Endothelial cell of umbilical vein (primary cell): ENCODE results near the gene TLN1. TPM values are rescaled to one million over a fixed set of nuclear protein-coding genes. Genes with fewer than 3 reads are reported as not detected.

Experiments
- BruUV-seq: library from RNA; stranded (reverse); fragments of 400-500 nt; replicated peaks from 2 replicates; lab custom pipeline; 2021; lab: Mats Ljungman, UMichigan
- CTCF ChIA-PET: fragments of 300-600, 350-600 bp; sonication (Branson Sonifier 250); formaldehyde crosslinking; loops from one replicate; lab custom pipeline; 2021; ENCODE audit warnings: antibody characterized with exemption, inconsistent platforms; lab: Charles Lee
- POLR2A ChIA-PET: fragments of 300-600, 350-600 bp; sonication (Branson Sonifier 250); formaldehyde crosslinking; loops from one replicate; lab custom pipeline; 2021; ENCODE audit warnings: antibody characterized with exemption, inconsistent platforms; lab: Charles Lee
- DNase-seq: peaks from one replicate; pipeline ENCODE4 v3.0.0-alpha.2; 2011; ENCODE audit warnings: low read depth, low spot score
- FAIRE-seq: peaks from 2 replicates; lab custom pipeline; 2011; peaks lifted over from hg19 to GRCh38; lab: Jason Lieb, UNC
- H2AFZ ChIP-seq: 2 replicates; pipeline ENCODE4 v1.6.0; 2012; ENCODE audit warnings: low read depth, low read length, control low read depth, inconsistent platforms
- H3K27ac ChIP-seq: 2 replicates; pipeline ENCODE4 v1.5.1; 2011; ENCODE audit warnings: low read depth, mild to moderate bottlenecking, control low read depth, low read length, moderate library complexity; ENCODE audit not compliant: insufficient read depth
- H3K27me3 ChIP-seq, 2 experiments: 2 replicates each; pipeline versions ENCODE4 v1.6.0 to v1.6.1; 2011; ENCODE audit warnings: low read length in 2 of 2, mixed read lengths in 1 of 2; ENCODE audit not compliant: control insufficient read depth in 2 of 2, insufficient read depth in 2 of 2
- H3K36me3 ChIP-seq, 2 experiments: 2 replicates in 1 of 2; 3 replicates in 1 of 2; pipeline ENCODE4 v1.5.1; 2011; ENCODE audit warnings: low read length in 2 of 2, mild to moderate bottlenecking in 1 of 2, moderate library complexity in 1 of 2; ENCODE audit not compliant: control insufficient read depth in 2 of 2, insufficient read depth in 2 of 2; ENCODE audit errors: extremely low read depth in 1 of 2
- H3K4me1 ChIP-seq: 3 replicates; pipeline ENCODE4 v1.5.1; 2011; ENCODE audit warnings: mild to moderate bottlenecking, low read length; ENCODE audit not compliant: control insufficient read depth, insufficient read depth; ENCODE audit errors: extremely low read depth
- H3K4me2 ChIP-seq: 2 replicates; pipeline ENCODE4 v1.6.1; 2011; ENCODE audit warnings: low read length, control low read depth, mixed read lengths; ENCODE audit not compliant: insufficient read depth
- H3K4me3 ChIP-seq, 3 experiments: fragments of 200-600 bp in 1 of 3; sonication (generic), shearing (Covaris generic) in 1 of 3; replicated peaks in 1 of 3; 2 replicates each; pipeline ENCODE4 v1.5.1; 2011 to 2016; ENCODE audit warnings: control low read depth in 3 of 3, low read length in 3 of 3, mild to moderate bottlenecking in 2 of 3, inconsistent platforms in 1 of 3, low read depth in 1 of 3, moderate library complexity in 1 of 3; ENCODE audit not compliant: insufficient read depth in 1 of 3
- H3K79me2 ChIP-seq: 2 replicates; pipeline ENCODE4 v1.6.0; 2012; ENCODE audit warnings: low read length, inconsistent platforms; ENCODE audit not compliant: control insufficient read depth, insufficient read depth
- H3K9ac ChIP-seq: replicated peaks from 2 replicates; pipeline ENCODE3; 2011; ENCODE audit warnings: low read length, control low read depth; ENCODE audit not compliant: insufficient read depth; ENCODE audit errors: extremely low read depth
- H3K9me1 ChIP-seq: replicated peaks from 3 replicates; pipeline ENCODE4 v1.6.0; 2011; ENCODE audit warnings: mild to moderate bottlenecking, low read length; ENCODE audit not compliant: control insufficient read depth, insufficient read depth; ENCODE audit errors: extremely low read depth
- H3K9me3 ChIP-seq: replicated peaks from 2 replicates; pipeline ENCODE4 v1.5.1; 2012; ENCODE audit warnings: low read length, inconsistent platforms; ENCODE audit not compliant: control insufficient read depth, insufficient read depth
- H4K20me1 ChIP-seq: replicated peaks from 2 replicates; pipeline ENCODE3; 2011; ENCODE audit warnings: mild to moderate bottlenecking, low read length; ENCODE audit not compliant: control insufficient read depth, insufficient read depth; ENCODE audit errors: extremely low read depth
- EZH2 ChIP-seq: IDR thresholded peaks from 2 replicates; pipeline ENCODE4 v1.6.1; 2012; ENCODE audit warnings: borderline replicate concordance, low read depth, mild to moderate bottlenecking, moderate library complexity, low read length, inconsistent platforms; ENCODE audit not compliant: severe bottlenecking
- FOS ChIP-seq: IDR thresholded peaks from 2 replicates; pipeline ENCODE4 v1.6.1; 2011; ENCODE audit warnings: mild to moderate bottlenecking, low read length, moderate library complexity, borderline replicate concordance; ENCODE audit not compliant: insufficient read depth
- GATA2 ChIP-seq: IDR thresholded peaks from 2 replicates; pipeline ENCODE4 v1.7.0; 2011; ENCODE audit warnings: low read depth, mild to moderate bottlenecking, moderate library complexity, mixed read lengths, low read length; ENCODE audit not compliant: insufficient read length, insufficient read depth
- JUN ChIP-seq: IDR thresholded peaks from 2 replicates; pipeline ENCODE4 v1.6.1; 2011; ENCODE audit warnings: borderline replicate concordance, low read depth; ENCODE audit not compliant: insufficient read length, insufficient read depth
- MYC ChIP-seq: IDR thresholded peaks from one replicate; pipeline ENCODE4 v1.6.1; 2011; ENCODE audit warnings: mild to moderate bottlenecking, low read depth, low read length
- POLR2A ChIP-seq: IDR thresholded peaks from 2 replicates; pipeline ENCODE4 v1.6.1; 2012; ENCODE audit warnings: low read depth, mild to moderate bottlenecking, control low read depth, low read length
- POLR2AphosphoS5 ChIP-seq: IDR thresholded peaks from 2 replicates; pipeline ENCODE4 v1.6.1; 2012; ENCODE audit warnings: low read depth, mild to moderate bottlenecking, control low read depth, low read length, moderate library complexity; ENCODE audit not compliant: insufficient read depth
- dilution Hi-C: fragments of 300-500 bp; cut with MboI; formaldehyde crosslinking; loops from one replicate; pipeline ENCODE4 v1.15.0; 2019; ENCODE audit warnings: low sequenced_read_pairs; ENCODE audit not compliant: extremely low pct_ligation_motif_present
- intact Hi-C: fragments of 100-400 bp; cut with micrococcal nuclease; formaldehyde crosslinking; loops from one replicate; pipeline ENCODE4 v1.10.0; 2022
- polyA plus RNA-seq, 4 experiments: library from polyadenylated mRNA; depleted of rRNA in 3 of 4; stranded (reverse) in 3 of 4; unstranded in 1 of 4; fragments of >200 nt; gene quantifications; 2 replicates each; pipeline versions ENCODE4 v1.2.1 to v1.2.3, GENCODE V29; 2011 to 2012; ENCODE audit warnings: missing spikeins in 1 of 4
- total RNA-seq: library from RNA; stranded (reverse); gene quantifications from 2 replicates; pipeline ENCODE4 v1.2.3, GENCODE V29; 2021
- TF ChIP-seq, protein P1 (sequence below), 2 donors: IDR thresholded peaks; 1 replicate in 1 of 2; 2 replicates in 1 of 2; pipeline ENCODE4 v1.5.1; 2011; ENCODE audit warnings: low read length in 2 of 2, mild to moderate bottlenecking in 2 of 2, moderate library complexity in 2 of 2, control low read depth in 1 of 2, inconsistent platforms in 1 of 2, low read depth in 1 of 2; ENCODE audit not compliant: insufficient read depth in 1 of 2; ENCODE audit errors: extremely low read depth in 1 of 2
- TF ChIP-seq, protein P2 (sequence below): IDR thresholded peaks from 2 replicates; pipeline ENCODE4 v1.6.1; 2011; ENCODE audit not compliant: insufficient read depth, insufficient read length

The TLN1 gene
- total and polyA plus RNA-seq, 2 donors (not counting 3 experiments of a cell fraction or from before 2014, with no cell fraction given) = 120 to 450 TPM

DNA sequence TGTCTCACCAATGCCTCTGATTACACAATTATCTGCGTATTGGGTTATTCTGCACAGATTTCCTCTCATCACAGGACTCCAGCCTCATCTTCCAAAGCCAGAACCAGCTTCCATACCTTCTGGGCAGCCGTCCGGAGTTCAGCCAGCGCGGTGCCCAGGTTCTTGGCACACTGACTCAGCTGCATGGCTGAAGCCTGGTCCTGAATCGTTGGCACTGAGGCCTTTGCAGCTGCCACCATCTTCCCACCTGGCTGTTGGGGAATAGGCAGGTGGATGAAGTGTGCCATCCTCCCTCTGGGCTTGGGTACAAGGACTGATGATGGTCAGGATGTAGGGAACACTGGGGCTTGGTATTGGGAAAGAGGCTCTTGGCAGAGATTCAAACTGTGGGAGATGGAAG is 17.9 kb downstream of the TLN1 start:
- Histone ChIP-seq H3K79me2 (no peaks in the 10 kb centered on the region), H3K4me1 (no peaks in the 10 kb centered on the region), H3K4me2 (no peak overlapping the region), H3K9ac (no peak overlapping the region), H3K27me3 (no peaks in the 10 kb centered on the region), H3K9me1 (no peaks in the 10 kb centered on the region), H4K20me1 (no peaks in the 10 kb centered on the region), H3K27ac (no peak overlapping the region), H2AFZ (no peak overlapping the region), H3K36me3 (peaks cover 62 to 79% of the 10 kb centered on the region in 2 experiments), H3K9me3 (no peaks in the 10 kb centered on the region), H3K4me3 (no peak overlapping the region)
- intact Hi-C loops = no loop called here
- CTCF ChIA-PET = interaction anchor here (0.7 to 8.9 kb wide), 2 partner anchors 9 to 17 kb away, joined by 4 to 53 read pairs; no protein-coding TSS in a partner anchor
- TF ChIP-seq EZH2 = no peak
- TF ChIP-seq, protein P1, sequence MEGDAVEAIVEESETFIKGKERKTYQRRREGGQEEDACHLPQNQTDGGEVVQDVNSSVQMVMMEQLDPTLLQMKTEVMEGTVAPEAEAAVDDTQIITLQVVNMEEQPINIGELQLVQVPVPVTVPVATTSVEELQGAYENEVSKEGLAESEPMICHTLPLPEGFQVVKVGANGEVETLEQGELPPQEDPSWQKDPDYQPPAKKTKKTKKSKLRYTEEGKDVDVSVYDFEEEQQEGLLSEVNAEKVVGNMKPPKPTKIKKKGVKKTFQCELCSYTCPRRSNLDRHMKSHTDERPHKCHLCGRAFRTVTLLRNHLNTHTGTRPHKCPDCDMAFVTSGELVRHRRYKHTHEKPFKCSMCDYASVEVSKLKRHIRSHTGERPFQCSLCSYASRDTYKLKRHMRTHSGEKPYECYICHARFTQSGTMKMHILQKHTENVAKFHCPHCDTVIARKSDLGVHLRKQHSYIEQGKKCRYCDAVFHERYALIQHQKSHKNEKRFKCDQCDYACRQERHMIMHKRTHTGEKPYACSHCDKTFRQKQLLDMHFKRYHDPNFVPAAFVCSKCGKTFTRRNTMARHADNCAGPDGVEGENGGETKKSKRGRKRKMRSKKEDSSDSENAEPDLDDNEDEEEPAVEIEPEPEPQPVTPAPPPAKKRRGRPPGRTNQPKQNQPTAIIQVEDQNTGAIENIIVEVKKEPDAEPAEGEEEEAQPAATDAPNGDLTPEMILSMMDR (IDR thresholded peaks at IDR 0.05; ENCODE audit: extremely low read depth in 1 of 2, insufficient read depth in 1 of 2, low read depth in 1 of 2, low read length in 2 of 2) = no peak
- TF ChIP-seq, protein P2, sequence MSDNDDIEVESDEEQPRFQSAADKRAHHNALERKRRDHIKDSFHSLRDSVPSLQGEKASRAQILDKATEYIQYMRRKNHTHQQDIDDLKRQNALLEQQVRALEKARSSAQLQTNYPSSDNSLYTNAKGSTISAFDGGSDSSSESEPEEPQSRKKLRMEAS = no peak
- no peak for TF ChIP-seq POLR2AphosphoS5
- no peak for TF ChIP-seq POLR2A
- TF ChIP-seq JUN = no peak
- TF ChIP-seq MYC = no peak
- no peak for TF ChIP-seq GATA2
- no peak for TF ChIP-seq FOS
- dilution Hi-C loops = no loop called here
- BruUV-seq = TSS peak; percentile 4
- POLR2A ChIA-PET = interaction anchor here (1.2 kb wide), 1 partner anchor 14 kb away, joined by 4 read pairs; no protein-coding TSS in a partner anchor
- DNase-seq = no peak
- FAIRE-seq = no peak
